GM19240 (cell line): ENCODE data around the gene ABCC6.
"Not testable (repeated sequence)": the region's sequence is repeated elsewhere in the genome, so short reads cannot be mapped to it uniquely, and the experiment has no call there.

Experiments
- DNase-seq: peaks from one replicate; pipeline ENCODE4 v3.0.0; 2011; ENCODE audit warnings: low spot score; ENCODE audit not compliant: insufficient read length

ABCC6 gene

DNA sequence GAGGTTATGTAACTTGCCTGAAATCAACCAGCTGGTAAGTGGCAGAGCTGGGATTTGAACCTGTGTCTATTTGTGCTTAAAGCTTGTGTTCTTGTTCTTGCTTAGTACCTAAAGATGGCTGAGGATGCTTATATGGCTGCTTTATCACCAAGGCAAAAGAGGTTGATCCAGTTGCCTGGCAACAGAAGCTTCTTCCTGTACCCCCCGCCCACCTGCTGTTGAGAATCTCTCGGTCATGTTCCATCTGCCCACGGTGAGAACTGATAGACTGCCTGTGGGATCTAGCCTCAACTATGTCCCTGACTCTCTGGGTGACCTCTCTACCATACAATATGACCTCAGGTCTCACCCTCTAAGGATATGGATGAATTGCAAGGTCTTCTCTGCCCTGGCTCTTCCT is 60.7 kb downstream of the ABCC6 start:
- DNase-seq: no peak

DNA sequence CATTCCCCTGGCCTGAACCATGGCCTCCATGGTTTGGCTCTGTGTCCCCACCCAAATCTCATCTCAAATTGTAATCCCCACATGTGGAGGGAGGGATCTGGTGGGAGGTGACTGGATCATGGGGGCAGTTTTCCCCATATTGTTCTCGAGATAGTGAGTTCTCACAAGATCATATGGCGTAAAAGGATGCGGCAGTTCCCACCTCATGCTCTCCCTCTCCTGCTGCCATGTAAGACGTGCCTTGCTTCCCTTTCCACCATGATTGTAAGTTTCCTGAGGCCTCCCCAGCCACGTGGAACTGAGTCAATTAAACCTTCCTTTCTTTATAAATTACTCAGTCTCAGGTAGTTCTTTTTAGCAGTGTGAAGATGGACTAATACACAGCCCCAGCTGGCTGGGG is 61.5 kb downstream of the ABCC6 start:
- not testable (repeated sequence) for DNase-seq

DNA sequence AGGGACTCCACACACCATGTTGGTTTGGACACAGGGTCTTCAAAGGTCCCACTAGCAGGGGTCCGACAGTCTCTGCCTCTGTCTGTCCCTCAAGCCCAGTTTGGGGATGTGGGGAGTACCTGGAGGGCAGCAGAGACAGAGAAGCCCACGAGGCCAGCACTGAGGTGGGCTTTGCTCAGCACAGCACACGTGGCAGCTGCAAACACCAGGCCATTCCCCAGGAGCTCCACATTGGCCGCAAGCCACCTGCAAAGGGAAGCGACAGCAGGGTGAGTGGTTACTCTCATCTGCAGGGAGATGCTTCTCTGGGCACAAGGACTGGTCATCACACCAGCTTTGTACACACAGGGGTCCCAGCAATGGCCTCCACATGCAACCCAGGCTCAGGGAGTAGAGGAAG is 62.0 kb downstream of the ABCC6 start:
- DNase-seq: no peak

DNA sequence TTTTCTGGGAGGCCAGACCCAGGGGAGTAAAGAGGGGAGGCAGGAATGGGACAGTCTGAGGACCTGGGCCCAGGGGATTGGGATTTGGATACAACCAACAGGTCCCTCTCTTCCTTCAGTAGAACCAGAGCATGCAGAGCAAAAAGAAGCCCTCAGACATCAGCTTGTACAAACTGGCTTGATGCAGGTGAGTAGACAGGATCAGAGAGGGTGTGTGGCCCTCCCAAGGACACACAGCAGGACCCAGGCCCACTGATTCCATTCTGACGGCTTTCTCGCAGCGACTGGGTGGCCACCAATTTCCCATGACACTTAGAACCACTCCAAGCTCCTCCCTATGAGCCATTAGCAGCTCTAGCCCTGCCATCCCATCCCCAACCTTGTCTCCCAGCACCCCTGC is 63.6 kb downstream of the ABCC6 start:
- DNase-seq: no peak

DNA sequence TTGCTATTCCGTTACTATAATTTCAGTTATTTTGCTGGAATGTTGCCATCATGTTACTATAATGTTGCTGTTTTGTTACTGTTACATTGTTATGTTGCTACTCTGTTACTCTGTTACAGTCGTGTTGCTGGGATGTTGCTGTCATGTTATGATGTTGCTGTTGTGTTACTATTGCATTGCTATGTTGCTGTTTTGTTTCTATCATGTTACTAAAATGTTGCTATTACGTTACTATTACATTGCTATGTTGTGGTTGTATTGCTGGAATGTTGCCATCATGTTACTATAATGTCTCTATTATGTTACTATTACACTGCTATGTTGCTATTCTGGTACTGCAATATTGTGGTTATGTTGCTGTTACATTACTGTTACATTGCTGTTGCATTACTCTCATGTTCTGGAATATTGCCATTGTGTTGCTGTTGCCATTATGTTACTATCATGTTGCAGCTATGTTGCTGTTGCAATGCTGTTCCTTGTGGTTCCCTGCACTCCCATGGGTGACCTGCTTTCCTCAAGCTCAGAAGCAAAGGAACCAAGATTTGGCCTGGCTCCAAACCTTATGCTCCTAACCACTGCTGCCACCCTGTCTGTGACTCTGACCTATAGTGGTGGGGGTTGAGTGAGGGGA is 64.4 kb downstream of the ABCC6 start:
- no peak for DNase-seq

DNA sequence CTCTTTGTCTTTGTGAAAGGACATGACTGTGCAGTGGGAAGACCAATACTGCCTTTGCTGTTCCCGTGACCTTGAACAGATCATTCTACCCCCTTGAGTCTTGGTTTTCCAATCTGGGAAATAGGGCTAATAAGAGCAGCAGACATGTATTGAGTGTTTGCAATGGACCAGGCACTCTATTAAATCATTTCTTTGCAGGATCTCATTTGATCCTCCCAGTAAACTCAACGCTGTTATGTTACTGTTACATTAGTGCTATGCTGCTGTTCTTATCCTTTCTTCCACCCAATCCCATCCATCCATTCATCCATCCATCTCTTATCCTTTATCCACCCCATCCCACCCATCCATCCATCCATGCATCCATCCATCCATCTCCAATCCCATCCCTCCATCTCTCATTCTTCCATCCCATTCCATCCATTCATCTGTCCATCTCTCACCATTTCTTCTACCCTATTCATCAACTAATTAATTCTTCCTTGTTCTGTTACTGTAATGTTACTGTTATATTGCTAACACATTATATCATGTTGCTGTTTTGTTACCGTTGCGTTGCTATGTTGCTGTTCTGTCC is 65.1 kb downstream of the ABCC6 start:
- no peak for DNase-seq

DNA sequence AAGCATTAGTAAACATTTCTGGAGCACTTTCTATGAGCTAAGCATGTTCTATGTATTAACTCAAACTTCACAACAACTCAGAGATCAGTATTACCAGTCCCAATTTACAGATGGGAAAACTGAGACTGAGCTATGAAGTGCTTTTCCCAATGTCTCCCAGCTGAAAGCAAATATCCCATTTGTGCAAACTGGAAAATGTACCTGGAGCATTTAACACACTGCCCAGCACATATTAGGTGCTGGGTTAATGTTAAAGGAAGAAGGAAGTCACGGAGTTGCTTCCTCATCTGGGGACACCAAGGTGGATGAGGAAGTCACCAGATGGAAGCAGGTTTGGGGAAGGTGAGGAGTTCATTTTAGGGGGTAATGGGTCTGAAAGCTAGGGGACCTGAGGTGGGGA is 66.1 kb downstream of the ABCC6 start:
- no peak for DNase-seq

DNA sequence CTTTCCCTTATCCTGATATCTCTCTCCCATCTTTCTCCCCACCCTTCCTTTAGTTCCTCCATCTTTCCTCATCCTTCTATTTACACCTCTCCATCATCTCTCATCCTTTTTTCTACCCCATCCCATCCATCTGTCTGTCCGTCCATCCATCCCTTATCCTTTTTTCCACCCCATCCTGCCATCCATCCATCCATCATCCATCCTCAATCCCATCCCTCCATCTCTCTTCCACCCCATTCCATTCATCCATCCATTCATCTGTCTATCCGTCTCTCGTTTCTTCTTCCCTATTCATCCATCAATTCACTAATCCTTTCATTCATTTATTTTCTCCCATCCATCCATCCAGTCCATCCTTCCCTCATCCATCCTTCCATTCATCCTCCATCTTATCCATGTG is 68.1 kb downstream of the ABCC6 start:
- no peak for DNase-seq

DNA sequence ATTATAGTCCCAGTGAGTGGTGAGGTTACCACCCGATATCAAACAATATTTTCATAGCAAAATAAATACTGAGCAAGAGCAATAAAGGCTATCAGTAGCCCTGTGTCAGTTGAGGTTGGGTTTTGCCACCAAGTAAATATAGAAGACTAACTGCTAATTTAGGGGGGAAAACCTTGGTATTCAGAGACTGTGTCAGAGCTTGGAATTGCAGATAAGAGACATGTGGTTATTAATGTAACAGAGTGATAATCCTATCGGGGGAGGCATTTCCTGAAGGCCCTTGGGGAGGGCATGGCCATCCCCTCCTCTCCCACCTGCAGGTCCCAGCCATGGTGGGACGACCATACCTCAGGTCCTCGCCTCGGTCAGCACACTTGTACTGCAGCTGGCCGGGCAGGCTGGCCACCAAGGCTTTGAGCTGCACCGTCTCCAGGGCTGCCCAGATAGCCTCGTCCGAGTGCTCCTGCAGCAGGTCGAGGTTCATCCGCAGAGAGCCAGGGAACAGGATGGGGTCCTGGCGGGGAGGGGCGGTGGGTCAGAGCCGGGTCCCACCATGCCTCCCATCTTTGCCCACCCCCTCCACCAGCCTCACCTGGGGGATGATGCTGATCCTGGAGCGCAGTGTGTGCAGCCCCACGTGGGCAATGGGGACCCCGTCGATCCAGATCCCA is 68.9 kb downstream of the ABCC6 start:
- no peak for DNase-seq

DNA sequence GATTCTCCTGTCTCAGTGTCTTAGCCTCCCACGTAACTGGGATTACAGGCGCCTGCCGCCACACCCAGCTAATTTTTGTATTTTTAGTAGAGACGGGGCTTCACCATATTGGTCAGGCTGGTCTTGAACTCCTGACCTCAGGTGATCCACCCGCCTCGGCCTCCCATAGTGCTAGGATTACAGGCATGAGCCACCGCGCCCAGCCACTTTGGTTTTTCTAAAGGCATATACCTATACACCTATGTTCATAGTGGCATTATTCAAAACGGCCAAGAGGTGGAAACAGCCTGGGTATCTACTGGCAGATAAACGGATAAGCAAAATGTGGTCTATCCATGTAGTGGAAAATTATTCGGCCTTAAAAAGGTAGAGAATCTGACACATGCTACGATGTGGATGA is 70.3 kb downstream of the ABCC6 start:
- not testable (repeated sequence) for DNase-seq

DNA sequence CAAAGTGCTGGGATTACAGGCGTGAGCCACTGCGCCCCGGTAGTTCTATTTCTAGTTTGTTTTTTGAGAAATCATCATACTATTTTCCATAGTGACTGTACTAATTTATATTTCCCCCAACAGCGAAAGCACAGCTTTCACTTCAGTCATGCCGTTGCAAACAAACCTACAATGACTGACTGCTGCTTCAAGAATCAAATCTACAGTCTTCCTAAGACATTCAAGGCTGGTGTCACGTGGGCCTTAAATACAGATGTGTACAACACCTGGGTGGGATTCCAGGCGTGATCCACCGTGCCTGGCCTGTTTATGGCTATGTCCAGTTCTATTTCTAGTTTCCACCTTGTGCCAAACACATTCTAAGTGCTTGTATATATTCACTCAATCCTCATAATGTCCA is 72.0 kb downstream of the ABCC6 start:
- no peak for DNase-seq

DNA sequence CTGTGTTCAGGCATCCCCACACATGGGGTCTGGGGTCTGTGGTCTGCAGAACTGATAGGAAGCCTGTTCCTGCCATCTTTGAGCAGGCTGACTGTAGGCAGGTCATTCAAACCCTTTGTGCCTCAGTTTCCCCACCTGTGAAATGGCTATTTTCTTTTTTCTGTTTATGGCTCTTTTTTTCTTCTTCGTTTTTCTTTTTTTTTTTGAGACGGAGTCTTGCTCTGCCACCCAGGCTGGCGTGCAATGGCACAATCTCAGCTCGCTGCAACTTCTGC is 72.5 kb downstream of the ABCC6 start:
- DNase-seq: no peak

DNA sequence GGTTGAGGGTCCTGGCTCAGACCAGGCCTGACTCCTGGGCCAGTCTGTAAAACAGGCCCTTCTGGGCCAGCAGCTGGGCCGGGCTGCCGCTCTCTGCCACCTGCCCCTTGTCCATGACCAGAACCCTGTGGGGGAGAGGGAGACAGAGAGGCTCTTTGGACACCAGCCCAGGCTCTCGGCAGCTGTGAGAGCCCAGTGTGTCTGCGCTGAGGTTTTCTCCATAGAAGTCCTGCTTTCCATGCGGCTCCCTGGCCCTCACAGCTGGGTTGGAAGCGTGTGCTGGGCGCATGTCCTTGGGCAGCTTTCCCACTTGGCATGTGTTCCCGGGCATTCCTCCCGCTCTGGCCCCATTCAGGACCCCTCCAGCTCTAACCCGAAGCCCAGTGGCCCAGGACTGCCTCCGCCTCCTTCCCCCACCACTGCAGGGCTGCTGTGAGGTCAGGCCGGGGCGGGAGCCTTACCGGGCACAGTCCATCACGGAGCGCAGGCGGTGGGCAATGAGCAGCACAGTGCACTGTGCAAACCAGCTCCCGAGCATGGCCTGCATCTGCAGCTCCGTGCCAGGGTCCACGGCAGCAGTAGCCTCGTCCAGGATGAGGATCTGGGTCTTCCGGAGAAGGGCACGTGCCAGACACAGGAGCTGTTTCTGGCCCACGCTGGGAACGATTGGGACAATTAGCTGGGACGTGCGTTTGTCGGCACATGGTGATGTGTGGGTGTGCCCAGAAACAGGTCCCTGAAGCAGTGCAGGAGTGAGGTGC is 73.0 kb downstream of the ABCC6 start:
- DNase-seq: no peak

DNA sequence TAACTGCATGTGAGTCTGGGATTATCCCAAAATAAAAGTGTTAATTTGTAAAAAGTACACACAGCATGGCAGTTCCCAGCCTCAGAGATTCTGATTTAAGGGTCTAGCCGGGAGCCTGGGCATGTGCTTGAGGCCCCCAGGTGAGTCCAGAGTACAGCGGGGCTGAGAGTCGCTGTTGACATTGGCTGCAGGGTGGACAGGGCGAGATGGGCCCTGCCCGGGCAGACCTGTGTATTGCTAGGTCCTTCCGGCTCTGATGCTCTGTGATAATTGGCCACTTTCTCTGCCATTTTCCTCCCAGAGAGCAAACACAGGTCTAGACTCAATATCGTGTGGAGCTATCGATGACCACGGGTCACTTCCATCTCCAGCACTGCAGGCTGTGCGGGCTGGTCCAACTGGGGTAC is 73.6 kb downstream of the ABCC6 start:
- no peak for DNase-seq

DNA sequence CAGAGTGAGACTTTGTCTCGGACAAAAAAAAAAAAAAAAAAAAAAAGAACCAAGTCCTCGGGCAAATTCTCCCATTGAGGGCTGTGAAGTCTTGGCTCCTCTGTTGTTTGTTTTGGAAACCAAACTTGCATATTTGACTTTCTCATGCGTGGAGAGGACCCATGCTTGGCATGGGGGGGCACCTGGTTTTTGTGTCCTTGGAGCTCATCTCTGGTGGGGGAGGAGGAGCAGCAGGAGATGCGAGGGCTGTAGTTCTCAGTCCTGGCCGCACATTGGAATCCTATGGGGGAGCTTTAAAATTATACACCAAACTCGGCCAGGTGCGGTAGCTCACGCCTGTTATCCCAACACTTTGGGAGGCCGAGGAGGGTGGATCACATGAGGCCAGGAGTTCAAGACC is 74.5 kb downstream of the ABCC6 start:
- DNase-seq: no peak

DNA sequence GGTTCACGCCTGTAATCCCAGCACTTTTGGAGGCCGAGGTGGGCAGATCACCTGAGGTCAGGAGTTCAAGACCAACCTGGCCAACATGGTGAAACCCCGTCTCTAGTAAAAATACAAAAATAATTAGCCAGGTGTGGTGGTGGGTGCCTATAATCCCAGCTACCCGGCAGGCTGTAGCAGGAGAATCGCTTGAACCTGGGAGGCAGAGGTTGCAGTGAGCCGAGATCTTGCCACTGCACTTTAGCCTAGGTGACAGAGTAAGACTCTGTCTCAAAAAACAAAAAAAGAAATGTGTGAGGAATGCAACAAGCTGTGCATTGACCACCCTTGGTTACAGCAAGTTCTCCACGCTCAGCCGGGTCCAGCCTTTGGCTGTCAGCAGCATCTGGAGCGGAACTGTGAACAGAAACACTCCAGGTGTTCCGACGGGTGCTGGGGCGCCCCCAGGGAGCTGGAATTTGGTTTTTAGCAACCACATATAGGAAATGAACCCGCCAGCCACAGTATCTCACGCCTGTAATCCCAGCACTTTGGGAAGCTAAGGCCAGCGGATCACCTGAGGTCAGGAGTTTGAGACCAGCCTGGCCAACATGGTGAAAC is 75.2 kb downstream of the ABCC6 start:
- not testable (repeated sequence) for DNase-seq

DNA sequence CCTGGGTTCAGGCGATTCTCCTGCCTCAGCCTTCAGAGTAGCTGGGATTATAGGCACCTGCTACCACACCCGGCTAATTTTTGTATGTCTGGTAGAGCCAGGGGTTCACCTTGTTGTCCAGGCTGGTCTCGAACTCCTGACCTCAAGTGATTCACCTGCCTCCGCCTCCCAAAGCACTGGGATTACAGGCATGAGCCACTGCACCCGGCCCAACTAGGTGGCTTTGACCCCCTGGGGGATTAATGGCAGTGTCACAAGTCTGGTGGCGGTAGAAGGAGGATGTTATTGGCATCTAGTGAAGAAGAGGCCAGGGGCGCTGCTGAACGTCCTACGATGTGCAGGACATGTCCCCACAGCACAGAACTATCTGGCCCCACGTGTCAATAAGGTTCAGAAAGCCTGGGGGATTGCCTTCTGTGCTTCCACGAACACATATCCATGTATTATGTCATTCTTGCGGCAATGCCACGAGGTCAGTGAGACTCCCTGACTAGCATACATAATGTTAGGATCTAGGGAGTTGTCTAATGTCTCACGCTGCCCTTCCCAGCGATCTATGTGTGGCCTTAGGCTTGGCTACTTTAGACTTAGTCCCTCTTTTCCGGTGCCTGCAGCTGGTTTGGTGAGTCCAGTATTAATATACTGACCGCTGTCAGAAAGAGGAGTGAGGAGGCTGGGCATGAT is 75.8 kb downstream of the ABCC6 start:
- no peak for DNase-seq

DNA sequence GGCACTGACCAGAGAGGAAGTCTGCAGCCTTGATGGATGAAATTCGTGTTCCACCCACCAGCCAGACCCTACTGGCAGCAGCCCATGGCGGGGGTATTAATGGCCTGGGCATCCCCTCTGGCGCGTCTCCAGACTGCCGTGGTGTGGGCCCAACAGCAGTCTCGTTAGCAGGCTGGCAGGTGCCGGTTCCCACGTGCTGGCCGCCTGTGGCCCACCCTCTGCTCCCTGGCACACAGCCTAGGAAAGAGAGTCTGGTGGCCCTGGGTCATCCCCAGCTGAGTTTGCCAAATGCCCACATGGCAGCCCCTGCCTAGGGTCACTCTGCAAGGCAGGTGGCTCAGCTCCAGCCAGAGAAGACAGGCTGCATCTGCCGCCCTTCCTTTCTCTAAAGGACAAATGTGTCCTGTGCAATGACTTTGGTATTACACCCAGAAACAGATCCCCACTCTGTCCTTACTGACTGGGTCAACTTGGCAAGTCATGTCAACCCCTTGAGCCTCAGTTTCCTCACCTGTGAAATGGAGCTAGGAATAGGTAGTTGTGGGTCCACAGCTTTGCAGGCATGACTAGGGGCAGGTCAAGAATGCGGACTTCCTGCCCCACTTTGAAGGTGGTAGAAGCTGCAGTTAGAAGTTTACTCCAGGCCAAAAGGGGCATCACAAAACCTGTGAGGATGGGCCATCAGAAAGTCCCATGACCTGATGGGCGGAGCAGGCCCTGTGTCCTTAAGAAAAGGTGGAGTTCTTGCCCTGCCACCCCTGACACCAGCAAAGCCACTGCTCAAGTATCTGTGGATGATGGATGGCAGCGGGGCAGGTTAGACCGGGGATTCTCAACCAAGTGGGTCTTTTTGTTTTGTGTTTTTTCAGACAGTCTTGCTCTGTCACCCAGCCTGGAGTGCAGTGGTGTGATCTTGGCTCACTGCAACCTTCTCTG is 76.6 kb downstream of the ABCC6 start:
- no peak for DNase-seq

DNA sequence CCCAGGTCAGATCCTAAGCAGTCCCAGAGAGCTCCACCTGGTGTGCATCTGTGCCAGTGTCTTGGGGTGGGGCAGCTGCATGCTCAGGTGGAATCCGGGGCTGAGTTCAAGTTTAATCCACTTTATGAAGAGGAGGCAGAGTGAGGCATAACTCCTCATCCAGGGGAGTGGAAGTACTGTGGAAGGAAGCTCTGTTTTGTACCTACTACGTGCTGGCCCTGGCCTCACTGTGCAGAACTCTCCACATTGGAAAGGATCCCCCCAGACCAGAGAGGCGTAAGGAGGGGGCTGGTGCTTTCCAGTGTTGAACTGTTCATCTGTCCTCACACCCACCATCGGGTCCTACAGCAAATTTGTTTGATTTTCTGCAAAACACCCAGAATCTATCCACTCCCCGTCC is 78.0 kb downstream of the ABCC6 start:
- no peak for DNase-seq

DNA sequence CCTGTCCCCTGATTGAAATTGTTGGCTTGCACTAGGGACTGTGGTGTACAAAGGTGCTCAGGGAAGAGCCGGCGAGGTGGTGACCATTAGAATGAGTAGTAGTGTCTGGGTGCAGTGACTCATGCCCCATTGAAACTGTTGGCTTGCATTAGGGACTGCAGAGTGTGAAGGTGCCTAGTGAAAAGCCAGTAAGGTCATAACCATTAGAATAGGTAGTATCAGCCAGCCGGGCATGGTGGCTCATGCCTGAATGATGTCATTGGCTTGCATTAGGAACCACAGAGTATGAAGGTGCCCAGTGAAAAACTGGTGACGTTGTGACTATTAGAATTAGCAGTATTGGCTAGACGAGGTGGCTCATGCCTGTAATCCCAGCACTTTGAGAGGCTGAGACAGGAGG is 78.9 kb downstream of the ABCC6 start:
- DNase-seq: no peak

DNA sequence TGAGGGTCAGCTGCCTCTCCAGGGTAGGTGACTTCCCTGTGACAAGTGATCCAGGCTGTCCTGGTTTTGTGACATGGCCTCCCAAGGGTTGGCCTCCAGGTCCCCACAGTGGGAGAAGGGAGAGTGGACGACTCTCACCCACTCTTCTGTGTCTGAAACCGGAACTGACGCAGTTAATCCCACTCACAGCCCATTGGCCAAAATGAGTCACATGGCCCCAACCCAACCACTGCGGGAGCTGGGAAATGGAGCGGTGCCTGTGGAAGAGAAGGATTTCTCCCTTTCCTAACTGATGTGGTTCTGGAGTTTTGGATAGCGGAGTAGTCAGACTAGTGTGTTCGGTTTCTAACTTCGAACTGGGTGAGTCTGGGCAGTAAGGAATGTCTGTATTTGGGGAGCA is 79.4 kb downstream of the ABCC6 start:
- DNase-seq: no peak
